OCI-LY7 (cell line): ENCODE measurements around the gene ASCC2. TPM values are rescaled to one million over a fixed set of nuclear protein-coding genes. Genes with fewer than 3 reads are reported as not detected.

Source experiments
- BruUV-seq: library from RNA; stranded (reverse); fragments of 400-500 nt; replicated peaks from 2 replicates; lab custom pipeline; 2021; lab: Mats Ljungman, UMichigan
- CTCF ChIA-PET: fragments of 300-600 bp; sonication (Branson Sonifier 250); formaldehyde crosslinking; loops from one replicate; lab custom pipeline; 2022; ENCODE audit warnings: antibody characterized with exemption; ENCODE audit not compliant: unreplicated experiment; lab: Charles Lee
- POLR2A ChIA-PET: fragments of 300-600 bp; sonication (Branson Sonifier 250); formaldehyde crosslinking; loops from one replicate; lab custom pipeline; 2022; ENCODE audit warnings: antibody characterized with exemption; lab: Charles Lee
- DNase-seq: peaks from one replicate; pipeline ENCODE4 v3.0.0-alpha.2; 2015; ENCODE audit warnings: low spot score
- H2AFZ ChIP-seq: fragments of 200-600 bp; sonication (generic), shearing (Covaris generic); 2 replicates; pipeline ENCODE4 v1.6.1; 2014; ENCODE audit warnings: mild to moderate bottlenecking, antibody characterized with exemption, low read length, moderate library complexity
- H3K27ac ChIP-seq: fragments of 200-600 bp; sonication (generic); 2 replicates; pipeline ENCODE4 v1.5.1; 2014; ENCODE audit warnings: mixed run types, low read depth, mild to moderate bottlenecking, moderate library complexity, low read length, inconsistent platforms; ENCODE audit not compliant: poor library complexity, severe bottlenecking
- H3K36me3 ChIP-seq: fragments of 200-600 bp; sonication (generic); 2 replicates; pipeline ENCODE4 v1.6.1; 2014; ENCODE audit warnings: mild to moderate bottlenecking, antibody characterized with exemption, low read length, moderate library complexity, mixed read lengths; ENCODE audit not compliant: insufficient read depth
- H3K4me1 ChIP-seq: fragments of 200-600 bp; sonication (generic); 2 replicates; pipeline ENCODE4 v1.5.1; 2014; ENCODE audit warnings: mild to moderate bottlenecking, low read length; ENCODE audit not compliant: insufficient read depth, poor library complexity, severe bottlenecking
- H3K4me2 ChIP-seq: fragments of 200-600 bp; sonication (generic); 2 replicates; pipeline ENCODE4 v1.6.1; 2014; ENCODE audit warnings: mild to moderate bottlenecking, low read length
- H3K4me3 ChIP-seq: fragments of 200-600 bp; sonication (generic); 2 replicates; pipeline ENCODE4 v1.5.1; 2014; ENCODE audit warnings: mild to moderate bottlenecking, low read depth, low read length; ENCODE audit not compliant: poor library complexity, severe bottlenecking
- H3K79me2 ChIP-seq: fragments of 200-600 bp; sonication (generic); 2 replicates; pipeline ENCODE4 v1.6.1; 2016; ENCODE audit warnings: low read depth, mild to moderate bottlenecking, low read length, moderate library complexity, mixed read lengths; ENCODE audit not compliant: insufficient read depth
- H3K9me2 ChIP-seq: fragments of 200-600 bp; sonication (generic); 2 replicates; pipeline ENCODE4 v1.6.1; 2016; ENCODE audit warnings: mild to moderate bottlenecking, low read length, mixed read lengths; ENCODE audit not compliant: insufficient read depth
- H3K9me3 ChIP-seq: fragments of 200-600 bp; sonication (generic); 2 replicates; pipeline ENCODE4 v1.6.1; 2014; ENCODE audit warnings: mild to moderate bottlenecking, mixed run types, low read length, mixed read lengths
- H4K20me1 ChIP-seq: fragments of 200-600 bp; sonication (generic); 2 replicates; pipeline ENCODE4 v1.6.1; 2014; ENCODE audit warnings: mild to moderate bottlenecking, antibody characterized with exemption, low read length, moderate library complexity, mixed read lengths; ENCODE audit not compliant: insufficient read depth
- EZH2phosphoT487 ChIP-seq: fragments of 200-600 bp; sonication (generic); IDR thresholded peaks from 2 replicates; pipeline ENCODE4 v1.6.1; 2018; ENCODE audit warnings: low read depth, borderline replicate concordance, mild to moderate bottlenecking, mixed run types, antibody characterized with exemption, low read length, moderate library complexity, mixed read lengths
- intact Hi-C: fragments of 100-400 bp; cut with micrococcal nuclease; formaldehyde crosslinking; loops from one replicate; pipeline ENCODE4 v1.10.0; 2022; ENCODE audit not compliant: unreplicated experiment
- total RNA-seq, 2 experiments: library from RNA; depleted of rRNA in 1 of 2; stranded (reverse); fragments of >200 nt in 1 of 2; shearing (Covaris generic) in 1 of 2; gene quantifications; 2 replicates each; pipeline ENCODE4 v1.2.3, GENCODE V29; 2014 to 2022
- TF ChIP-seq, protein P1 (sequence below): fragments of 200-600 bp; sonication (generic); conservative IDR thresholded peaks from 2 replicates; pipeline ENCODE4 v1.5.1; 2014; ENCODE audit warnings: mild to moderate bottlenecking, antibody characterized with exemption, low read length, moderate library complexity, mixed read lengths

The ASCC2 gene
- total RNA-seq, 2 experiments from 2014 or later: 40.2 to 68.8 TPM

DNA sequence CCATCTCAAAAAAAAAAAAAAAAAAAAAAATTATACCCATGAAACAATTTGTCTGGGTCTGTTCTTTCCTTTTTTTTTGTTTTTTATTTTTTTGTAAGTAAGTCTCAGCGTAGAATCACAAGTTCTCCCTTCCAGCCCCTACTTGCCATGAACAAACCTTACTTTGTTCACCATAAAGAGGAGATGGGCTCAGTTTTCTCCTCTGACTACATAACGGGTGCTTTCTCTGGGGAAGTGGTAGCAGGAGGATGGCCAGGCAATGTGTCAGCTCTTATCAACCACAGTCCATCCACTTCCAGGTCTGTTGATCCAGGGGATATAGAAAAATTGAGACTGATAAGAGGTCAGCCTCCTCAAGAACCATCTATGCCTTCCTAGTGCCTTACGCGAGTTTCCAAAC lies 11.0 kb downstream of the ASCC2 start:
- BruUV-seq: no TSS peak
- Histone ChIP-seq H3K27ac (no peak overlapping the region), H2AFZ (no peak overlapping the region), H3K79me2 (no peaks in the 10 kb centered on the region), H4K20me1 (no peaks in the 10 kb centered on the region), H3K9me2 (no peaks in the 10 kb centered on the region), H3K4me2 (no peak overlapping the region), H3K4me1 (no peaks in the 10 kb centered on the region), H3K4me3 (no peak overlapping the region), H3K36me3 (peaks cover 49% of the 10 kb centered on the region), H3K9me3 (no peaks in the 10 kb centered on the region)
- intact Hi-C loops: no loop called here
- TF ChIP-seq, protein P1, sequence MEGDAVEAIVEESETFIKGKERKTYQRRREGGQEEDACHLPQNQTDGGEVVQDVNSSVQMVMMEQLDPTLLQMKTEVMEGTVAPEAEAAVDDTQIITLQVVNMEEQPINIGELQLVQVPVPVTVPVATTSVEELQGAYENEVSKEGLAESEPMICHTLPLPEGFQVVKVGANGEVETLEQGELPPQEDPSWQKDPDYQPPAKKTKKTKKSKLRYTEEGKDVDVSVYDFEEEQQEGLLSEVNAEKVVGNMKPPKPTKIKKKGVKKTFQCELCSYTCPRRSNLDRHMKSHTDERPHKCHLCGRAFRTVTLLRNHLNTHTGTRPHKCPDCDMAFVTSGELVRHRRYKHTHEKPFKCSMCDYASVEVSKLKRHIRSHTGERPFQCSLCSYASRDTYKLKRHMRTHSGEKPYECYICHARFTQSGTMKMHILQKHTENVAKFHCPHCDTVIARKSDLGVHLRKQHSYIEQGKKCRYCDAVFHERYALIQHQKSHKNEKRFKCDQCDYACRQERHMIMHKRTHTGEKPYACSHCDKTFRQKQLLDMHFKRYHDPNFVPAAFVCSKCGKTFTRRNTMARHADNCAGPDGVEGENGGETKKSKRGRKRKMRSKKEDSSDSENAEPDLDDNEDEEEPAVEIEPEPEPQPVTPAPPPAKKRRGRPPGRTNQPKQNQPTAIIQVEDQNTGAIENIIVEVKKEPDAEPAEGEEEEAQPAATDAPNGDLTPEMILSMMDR: no peak
- no peak for TF ChIP-seq EZH2phosphoT487
- DNase-seq: no peak
- POLR2A ChIA-PET: interaction anchor here (0.6 to 0.7 kb wide), 4 partner anchors 11 to 32 kb away, joined by 3 to 5 read pairs (median 5); no protein-coding TSS in a partner anchor
- CTCF ChIA-PET: no interaction called here

- no TSS peak for BruUV-seq
- ChIA-PET CTCF (no interaction called here), POLR2A (no interaction called here)
- Histone ChIP-seq H3K36me3 (peaks cover 49% of the 10 kb centered on the region), H3K79me2 (no peaks in the 10 kb centered on the region), H3K27ac (no peak overlapping the region), H3K4me1 (no peaks in the 10 kb centered on the region), H2AFZ (no peak overlapping the region), H3K9me2 (no peaks in the 10 kb centered on the region), H3K4me2 (no peak overlapping the region), H4K20me1 (no peaks in the 10 kb centered on the region), H3K4me3 (no peak overlapping the region), H3K9me3 (no peaks in the 10 kb centered on the region)
- TF ChIP-seq, protein P1: no peak
- TF ChIP-seq EZH2phosphoT487: no peak
- no peak for DNase-seq
- intact Hi-C loops: no loop called here
Measured at GRCh38 chr22:29825578-29825977, 12.5 kb downstream of the ASCC2 start.

- Histone ChIP-seq H3K27ac (no peak overlapping the region), H3K36me3 (peaks cover 57% of the 10 kb centered on the region), H3K4me3 (no peak overlapping the region), H4K20me1 (no peaks in the 10 kb centered on the region), H2AFZ (no peak overlapping the region), H3K9me3 (no peaks in the 10 kb centered on the region), H3K9me2 (no peaks in the 10 kb centered on the region), H3K4me2 (no peak overlapping the region), H3K79me2 (no peaks in the 10 kb centered on the region), H3K4me1 (no peaks in the 10 kb centered on the region)
- TF ChIP-seq EZH2phosphoT487: no peak
- TF ChIP-seq, protein P1: no peak
- DNase-seq: no peak
- intact Hi-C loops: no loop called here
- BruUV-seq: no TSS peak
- ChIA-PET POLR2A (no interaction called here), CTCF (no interaction called here)
Measured at GRCh38 chr22:29824677-29825076, 13.4 kb downstream of the ASCC2 start.
